Activated CD4-positive, alpha-beta T cell treated with anti-CD3 and anti-CD28 coated beads for 36 hours (primary cell): Measurements from ENCODE around the gene PTPN6. TPM values are rescaled to one million over a fixed set of nuclear protein-coding genes. Genes with fewer than 3 reads are reported as not detected.
A peak's percentile ranks its signal among the peaks of the same experiment; 100 is the strongest.

Experiments
- ATAC-seq: fragments of 200-7000 bp; cut with Tn5 transposase; one replicate; pipeline ENCODE4 v1.10.0; 2021; ENCODE audit warnings: mild to moderate bottlenecking, moderate library complexity
- CTCF ChIA-PET: fragments of 350-600 bp; sonication (Branson Sonifier 250); formaldehyde crosslinking; loops from one replicate; lab custom pipeline; 2021; ENCODE audit warnings: antibody characterized with exemption; lab: Charles Lee
- POLR2A ChIA-PET: fragments of 350-600 bp; sonication (Branson Sonifier 250); formaldehyde crosslinking; loops from one replicate; lab custom pipeline; 2021; ENCODE audit warnings: antibody characterized with exemption, inconsistent platforms; lab: Charles Lee
- DNase-seq: peaks from one replicate; pipeline ENCODE4 v3.0.0-alpha.2; 2020
- H3K27ac Mint-ChIP-seq: one replicate; pipeline ENCODE4 v1.8.0; 2021; ENCODE audit warnings: mixed read lengths
- H3K27me3 Mint-ChIP-seq: one replicate; pipeline ENCODE4 v1.8.0; 2021; ENCODE audit warnings: mixed read lengths
- H3K36me3 Mint-ChIP-seq: one replicate; pipeline ENCODE4 v1.8.0; 2021; ENCODE audit warnings: low read depth, mixed read lengths
- H3K4me1 Mint-ChIP-seq: one replicate; pipeline ENCODE4 v1.8.0; 2021; ENCODE audit warnings: mixed read lengths
- H3K4me3 Mint-ChIP-seq: one replicate; pipeline ENCODE4 v1.8.0; 2021; ENCODE audit warnings: mild to moderate bottlenecking, moderate library complexity, mixed read lengths
- H3K9me3 Mint-ChIP-seq: one replicate; pipeline ENCODE4 v1.8.0; 2021; ENCODE audit warnings: low read depth, mixed read lengths
- intact Hi-C, 2 experiments: fragments of 100-400 bp; cut with DNase I in 1 of 2; cut with micrococcal nuclease in 1 of 2; formaldehyde crosslinking; loops; one replicate each; pipeline versions ENCODE4 v1.14.2 to v1.15.1; 2022 to 2024; cut with DNase I, micrococcal nuclease
- total RNA-seq, 2 experiments: library from RNA; stranded (reverse); gene quantifications; one replicate each; pipeline ENCODE4 v1.2.3, GENCODE V29; 2021

PTPN6 gene
- total RNA-seq, 2 experiments from 2014 or later: 335 to 483 TPM

GRCh38 chr12:6965714-6966113 is 14.6 kb downstream of the PTPN6 start:
- peaks cover 61% of the 10 kb centered on the region for H3K36me3 Mint-ChIP-seq
- POLR2A ChIA-PET: interaction anchor here (1.2 to 2.0 kb wide), 2 partner anchors 20 to 22 kb away, joined by 5 to 6 read pairs; partner anchors contain the start of genes C12orf57 and RNU7-1
- no peak overlapping the region for H3K4me3 Mint-ChIP-seq

DNA sequence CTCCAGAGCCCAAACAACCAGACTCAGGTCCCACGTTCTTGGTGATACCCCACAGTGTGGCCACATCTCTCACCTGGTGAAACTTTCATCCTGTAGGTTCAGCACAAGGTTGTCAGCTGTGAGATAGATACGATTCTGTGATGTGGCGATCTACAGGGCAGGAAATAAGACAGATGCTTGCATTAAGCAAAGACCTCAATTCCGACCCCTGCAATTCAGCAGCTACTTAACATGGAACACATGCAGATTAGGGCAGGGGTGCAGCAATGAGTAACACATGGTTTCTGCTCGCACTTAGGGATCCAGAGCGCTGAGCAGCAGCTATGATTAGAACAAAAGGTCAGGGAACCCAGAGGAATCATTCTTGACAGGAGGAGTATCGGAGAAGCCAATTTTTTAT is 15.2 kb downstream of the PTPN6 start:
- ATAC-seq (no peak), DNase-seq (no peak)
- H3K27me3 Mint-ChIP-seq: no peaks in the 10 kb centered on the region
- H3K9me3 Mint-ChIP-seq: no peaks in the 10 kb centered on the region
- ChIA-PET CTCF (interaction anchor here (0.6 to 9.4 kb wide), 12 partner anchors 8 to 473 kb away, joined by 3 to 237 read pairs (median 4); partner anchors contain the start of genes C12orf57, LPCAT3, MRPL51 and PTPN6), POLR2A (interaction anchor here (0.5 to 2.0 kb wide), 3 partner anchors 20 to 39 kb away, joined by 3 to 6 read pairs (median 5); partner anchors contain the start of genes C12orf57 and RNU7-1)
- H3K36me3 Mint-ChIP-seq: peaks cover 59% of the 10 kb centered on the region
- peaks cover 64% of the 10 kb centered on the region for H3K4me1 Mint-ChIP-seq
- peak overlapping the region; percentile 22 for H3K4me3 Mint-ChIP-seq
- intact Hi-C loops: no loop called here
- H3K27ac Mint-ChIP-seq: peak overlapping the region; percentile 94

More at GRCh38 chr12:6965714-6966113, 14.6 kb downstream of the PTPN6 start:
- Mint-ChIP-seq H3K27ac (peak overlapping the region; percentile 94), H3K27me3 (no peaks in the 10 kb centered on the region), H3K9me3 (no peaks in the 10 kb centered on the region), H3K4me1 (peaks cover 70% of the 10 kb centered on the region)
- intact Hi-C loops: loop anchor here (1.0 to 2.0 kb wide), 4 partner anchors 21 to 96 kb away; partner anchors contain the start of gene C12orf57 (in 2 of the 2)
- ATAC-seq (no peak), DNase-seq (no peak)
- CTCF ChIA-PET: interaction anchor here (0.6 to 9.4 kb wide), 10 partner anchors 9 to 473 kb away, joined by 3 to 237 read pairs (median 4); partner anchors contain the start of genes C12orf57, COPS7A, LPCAT3 and MRPL51

DNA sequence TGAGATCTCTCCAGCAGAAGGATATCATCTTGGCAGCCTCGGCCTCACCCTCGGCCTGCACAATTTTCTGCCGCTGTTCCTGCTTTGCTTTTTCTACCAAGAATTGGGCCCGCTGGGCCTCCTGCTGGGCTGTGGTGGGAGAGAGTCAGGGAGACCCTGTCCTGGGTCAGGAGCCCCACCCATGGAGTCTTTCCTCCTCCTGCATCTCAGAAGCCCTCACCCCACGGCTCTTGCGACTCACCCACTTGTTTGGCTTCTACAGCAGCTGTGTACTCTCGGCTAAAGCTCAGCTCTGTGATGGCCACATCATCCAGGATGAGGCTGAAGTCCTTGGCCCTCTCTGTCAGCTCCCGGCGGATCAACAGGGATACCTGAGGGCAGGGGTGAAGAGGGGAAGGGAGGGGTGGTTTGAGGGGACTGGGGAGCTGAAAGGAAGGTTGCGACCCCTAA is 16.5 kb downstream of the PTPN6 start:
- H3K4me1 Mint-ChIP-seq: peaks cover 61% of the 10 kb centered on the region
- H3K36me3 Mint-ChIP-seq: peaks cover 66% of the 10 kb centered on the region
- ChIA-PET CTCF (interaction anchor here (0.6 to 2.4 kb wide), 9 partner anchors 10 to 76 kb away, joined by 3 to 12 read pairs (median 5); partner anchors contain the start of genes C12orf57, PTPN6 and RNU7-1), POLR2A (interaction anchor here (1.0 to 1.1 kb wide), 2 partner anchors 24 to 99 kb away, joined by 3 to 4 read pairs; partner anchors contain the start of genes C12orf57 and RNU7-1)
- DNase-seq (no peak), ATAC-seq (no peak)
- peak overlapping the region; percentile 77 for H3K27ac Mint-ChIP-seq
- intact Hi-C loops: no loop called here
- H3K27me3 Mint-ChIP-seq: no peaks in the 10 kb centered on the region
- H3K9me3 Mint-ChIP-seq: no peaks in the 10 kb centered on the region
- no peak overlapping the region for H3K4me3 Mint-ChIP-seq

GRCh38 chr12:6968426-6968825 is 17.3 kb downstream of the PTPN6 start:
- peak overlapping the region; percentile 100 for H3K27ac Mint-ChIP-seq
- ChIA-PET POLR2A (interaction anchor here (1.0 to 2.4 kb wide), 3 partner anchors 24 to 99 kb away, joined by 3 to 16 read pairs (median 4); partner anchors contain the start of genes C12orf57 and RNU7-1), CTCF (interaction anchor here (0.7 to 2.4 kb wide), 8 partner anchors 10 to 141 kb away, joined by 3 to 12 read pairs (median 5); partner anchors contain the start of genes C12orf57, C1RL, PTPN6 and RNU7-1)
- H3K4me1 Mint-ChIP-seq: peaks cover 65% of the 10 kb centered on the region
- ATAC-seq (no peak), DNase-seq (no peak)
- no peaks in the 10 kb centered on the region for H3K9me3 Mint-ChIP-seq
- intact Hi-C loops: no loop called here
- no peaks in the 10 kb centered on the region for H3K27me3 Mint-ChIP-seq
- peaks cover 73% of the 10 kb centered on the region for H3K36me3 Mint-ChIP-seq
- H3K4me3 Mint-ChIP-seq: peak overlapping the region; percentile 96

DNA sequence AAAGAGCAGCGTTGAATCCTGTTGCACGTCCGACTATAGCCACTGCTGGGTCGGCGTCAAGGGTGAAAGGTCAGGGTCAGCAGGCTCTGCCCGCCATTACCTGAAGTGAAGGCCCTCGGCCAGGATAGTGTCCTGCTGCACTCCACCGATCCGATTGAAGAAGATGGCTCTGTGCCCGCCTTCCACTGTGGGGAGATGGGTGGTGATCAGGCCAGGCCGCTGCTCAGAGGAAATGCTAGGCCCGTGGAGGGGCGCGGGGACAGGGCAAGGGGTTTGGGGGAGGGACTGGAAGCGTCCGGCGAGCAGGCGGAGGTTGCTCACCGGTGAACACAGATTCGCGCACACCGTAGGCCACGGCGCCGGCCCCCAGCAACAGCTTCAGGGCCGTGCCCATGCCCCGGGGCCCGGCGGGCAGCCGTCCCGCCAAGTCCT is 19.0 kb downstream of the PTPN6 start:
- ChIA-PET POLR2A (interaction anchor here (2.4 kb wide), 1 partner anchor 26 kb away, joined by 16 read pairs; the partner anchor contains the start of genes C12orf57 and RNU7-1), CTCF (interaction anchor here (1.0 kb wide), 1 partner anchor 143 kb away, joined by 4 read pairs; no protein-coding TSS in a partner anchor)
- Mint-ChIP-seq H3K4me3 (peak overlapping the region; percentile 96), H3K4me1 (peaks cover 59% of the 10 kb centered on the region), H3K27me3 (no peaks in the 10 kb centered on the region), H3K36me3 (peaks cover 82% of the 10 kb centered on the region), H3K9me3 (no peaks in the 10 kb centered on the region), H3K27ac (peak overlapping the region; percentile 100)
- DNase-seq (no peak), ATAC-seq (peak; percentile 11)
- intact Hi-C loops: loop anchor here (1.0 to 2.0 kb wide), 17 partner anchors 9 to 1057 kb away; partner anchors contain the start of genes C12orf57 (in 2 of the 2), LPCAT3 (in 2 of the 2), USP5 (in 2 of the 2) and C1RL (in 1 of the 2)

GRCh38 chr12:6974180-6974579 is 23.0 kb downstream of the PTPN6 start:
- peaks cover 78% of the 10 kb centered on the region for H3K36me3 Mint-ChIP-seq
- no peaks in the 10 kb centered on the region for H3K27me3 Mint-ChIP-seq
- DNase-seq (no peak), ATAC-seq (no peak)
- peak overlapping the region; percentile 55 for H3K27ac Mint-ChIP-seq
- H3K4me1 Mint-ChIP-seq: peaks cover 28% of the 10 kb centered on the region
- intact Hi-C loops: no loop called here
- no peak overlapping the region for H3K4me3 Mint-ChIP-seq
- POLR2A ChIA-PET: interaction anchor here (0.6 kb wide), 1 partner anchor 10 kb away, joined by 12 read pairs; no protein-coding TSS in a partner anchor
- CTCF ChIA-PET: interaction anchor here (0.6 to 2.1 kb wide), 7 partner anchors 9 to 137 kb away, joined by 3 to 9 read pairs (median 3); no protein-coding TSS in a partner anchor
- H3K9me3 Mint-ChIP-seq: no peaks in the 10 kb centered on the region

GRCh38 chr12:6975297-6976032 is 24.3 kb downstream of the PTPN6 start:
- CTCF ChIA-PET: interaction anchor here (1.0 to 2.1 kb wide), 4 partner anchors 8 to 50 kb away, joined by 3 to 9 read pairs (median 4); no protein-coding TSS in a partner anchor
- intact Hi-C loops: no loop called here
- POLR2A ChIA-PET: interaction anchor here (0.5 to 1.5 kb wide), 3 partner anchors 14 to 32 kb away, joined by 3 to 5 read pairs (median 5); partner anchors contain the start of genes C12orf57 and RNU7-1
- ATAC-seq: no peak
- no peaks in the 10 kb centered on the region for H3K27me3 Mint-ChIP-seq
- H3K27ac Mint-ChIP-seq: peak overlapping the region; percentile 38
- peaks cover 75% of the 10 kb centered on the region for H3K36me3 Mint-ChIP-seq
- H3K4me3 Mint-ChIP-seq: no peak overlapping the region
- no peak for DNase-seq
- H3K4me1 Mint-ChIP-seq: peaks cover 25% of the 10 kb centered on the region
- no peaks in the 10 kb centered on the region for H3K9me3 Mint-ChIP-seq

DNA sequence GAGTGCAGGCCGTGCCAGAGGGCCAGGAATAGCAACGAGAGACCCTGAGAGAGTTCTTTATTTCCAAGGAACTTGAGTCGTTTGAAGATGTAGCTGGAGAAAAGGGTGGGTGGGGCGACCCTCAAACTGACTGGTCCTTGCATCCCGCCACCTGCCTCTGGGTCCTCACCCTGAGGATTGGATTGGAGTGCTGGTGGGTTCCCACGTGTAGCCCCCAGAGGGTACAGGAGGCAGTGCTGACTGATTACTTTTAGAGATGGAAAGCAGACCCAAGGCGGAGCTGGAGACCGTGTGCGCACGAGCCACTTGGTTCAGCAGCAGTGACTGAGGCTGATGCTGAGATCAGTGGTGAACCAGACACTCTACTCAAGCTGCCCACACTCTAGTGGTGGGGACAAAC is 26.5 kb downstream of the PTPN6 start:
- no peak overlapping the region for H3K4me3 Mint-ChIP-seq
- ChIA-PET POLR2A (no interaction called here), CTCF (interaction anchor here (0.6 to 1.5 kb wide), 3 partner anchors 38 to 105 kb away, joined by 3 read pairs; no protein-coding TSS in a partner anchor)
- H3K27ac Mint-ChIP-seq: peak overlapping the region; percentile 25
- peak; percentile 14 for ATAC-seq
- peaks cover 16% of the 10 kb centered on the region for H3K4me1 Mint-ChIP-seq
- intact Hi-C loops: no loop called here
- no peak for DNase-seq
- H3K36me3 Mint-ChIP-seq: peaks cover 68% of the 10 kb centered on the region
- H3K9me3 Mint-ChIP-seq: no peaks in the 10 kb centered on the region
- H3K27me3 Mint-ChIP-seq: no peaks in the 10 kb centered on the region

DNA sequence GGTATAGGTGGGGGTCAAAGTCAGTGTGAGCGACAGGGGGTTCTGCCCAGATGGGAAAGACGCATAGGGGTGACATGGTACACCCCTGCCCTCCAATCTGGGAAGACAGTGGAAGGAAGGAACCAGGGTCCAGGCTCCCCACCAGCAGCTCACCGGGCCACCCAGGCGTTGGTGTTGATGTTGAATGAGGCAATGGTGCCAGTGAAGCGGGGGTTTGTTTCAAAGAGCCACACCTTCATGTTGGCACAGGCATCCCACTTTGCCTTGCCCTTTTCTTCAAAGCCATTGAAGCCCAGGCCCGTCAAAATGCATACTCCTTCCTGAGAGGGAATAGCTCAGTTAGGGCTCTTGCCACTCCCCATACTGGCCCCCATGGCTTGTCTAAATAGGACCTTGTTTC is 27.0 kb downstream of the PTPN6 start:
- H3K27ac Mint-ChIP-seq: peak overlapping the region; percentile 1
- peaks cover 66% of the 10 kb centered on the region for H3K36me3 Mint-ChIP-seq
- DNase-seq (no peak), ATAC-seq (no peak)
- no peaks in the 10 kb centered on the region for H3K27me3 Mint-ChIP-seq
- ChIA-PET CTCF (interaction anchor here (0.6 to 1.5 kb wide), 2 partner anchors 41 to 106 kb away, joined by 3 read pairs; no protein-coding TSS in a partner anchor), POLR2A (no interaction called here)
- H3K4me1 Mint-ChIP-seq: peaks cover 10% of the 10 kb centered on the region
- no peaks in the 10 kb centered on the region for H3K9me3 Mint-ChIP-seq
- intact Hi-C loops: no loop called here
- H3K4me3 Mint-ChIP-seq: no peak overlapping the region

GRCh38 chr12:6978611-6979011 is 27.5 kb downstream of the PTPN6 start:
- Mint-ChIP-seq H3K27ac (peak overlapping the region; percentile 16), H3K9me3 (no peaks in the 10 kb centered on the region), H3K36me3 (peaks cover 63% of the 10 kb centered on the region), H3K27me3 (no peaks in the 10 kb centered on the region), H3K4me3 (no peak overlapping the region), H3K4me1 (peaks cover 7% of the 10 kb centered on the region)
- ATAC-seq (no peak), DNase-seq (no peak)
- intact Hi-C loops: no loop called here
- POLR2A ChIA-PET: no interaction called here
- CTCF ChIA-PET: interaction anchor here (0.6 to 1.5 kb wide), 2 partner anchors 41 to 84 kb away, joined by 3 read pairs; no protein-coding TSS in a partner anchor
